ENCODE data around the gene TAF4.
A peak's percentile ranks its signal among the peaks of the same experiment; 100 is the strongest.

TAF4 gene

GRCh38 chr20:62104234-62104789, 38.6 kb upstream of the TAF4 start:
- no peak for TF ChIP-seq CTCF (IDR thresholded peaks at IDR 0.05; ENCODE audit: control extremely low read depth, extremely low read depth, low read depth, missing control alignments)
- no peak for DNase-seq (ENCODE audit: extremely low spot score)
- ChIA-PET CTCF (interaction anchor here (0.7 kb wide), 1 partner anchor 29 kb away, joined by 3 read pairs; no protein-coding TSS in a partner anchor), POLR2A (no interaction called here)

- CTCF ChIA-PET = interaction anchor here (0.7 to 1.2 kb wide), 3 partner anchors 10 to 28 kb away, joined by 3 to 4 read pairs (median 3); no protein-coding TSS in a partner anchor
- TF ChIP-seq CTCF (IDR thresholded peaks at IDR 0.05; ENCODE audit: control extremely low read depth, extremely low read depth, low read depth, missing control alignments) = no peak
- no peak for DNase-seq (ENCODE audit: extremely low spot score)
- POLR2A ChIA-PET = interaction anchor here (0.6 to 0.7 kb wide), 2 partner anchors 597 to 874 kb away, joined by 5 to 6 read pairs; no protein-coding TSS in a partner anchor
Observed at GRCh38 chr20:62103508-62104233, 38.0 kb upstream of the TAF4 start.

GRCh38 chr20:62101078-62101477, 35.4 kb upstream of the TAF4 start:
- no peak for TF ChIP-seq CTCF (IDR thresholded peaks at IDR 0.05; ENCODE audit: control extremely low read depth, extremely low read depth, low read depth, missing control alignments)
- CTCF ChIA-PET = interaction anchor here (1.8 kb wide), 1 partner anchor 11 kb away, joined by 4 read pairs; no protein-coding TSS in a partner anchor

GRCh38 chr20:62097881-62098407, 32.3 kb upstream of the TAF4 start:
- ChIA-PET CTCF (no interaction called here), POLR2A (no interaction called here)
- DNase-seq (ENCODE audit: extremely low spot score) = peak; percentile 11
- no peak for TF ChIP-seq CTCF (IDR thresholded peaks at IDR 0.05; ENCODE audit: control extremely low read depth, extremely low read depth, low read depth, missing control alignments)

More at GRCh38 chr20:62101078-62101477, 35.4 kb upstream of the TAF4 start:
- POLR2A ChIA-PET = no interaction called here
- no peak for DNase-seq (ENCODE audit: extremely low spot score)

GRCh38 chr20:62096421-62097380, 31.0 kb upstream of the TAF4 start:
- DNase-seq (ENCODE audit: extremely low spot score) = no peak
- POLR2A ChIA-PET = no interaction called here
- TF ChIP-seq CTCF (IDR thresholded peaks at IDR 0.05; ENCODE audit: control extremely low read depth, extremely low read depth, low read depth, missing control alignments) = no peak
- CTCF ChIA-PET = no interaction called here

- ChIA-PET POLR2A (interaction anchor here (1.3 kb wide), 1 partner anchor 23 kb away, joined by 3 read pairs; the partner anchor contains the start of gene TAF4), CTCF (interaction anchor here (0.7 to 1.4 kb wide), 4 partner anchors 12 to 84 kb away, joined by 3 to 4 read pairs (median 3); no protein-coding TSS in a partner anchor)
- DNase-seq (ENCODE audit: extremely low spot score) = no peak
- TF ChIP-seq CTCF (IDR thresholded peaks at IDR 0.05; ENCODE audit: control extremely low read depth, extremely low read depth, low read depth, missing control alignments) = no peak
Observed at GRCh38 chr20:62089393-62089792, 23.7 kb upstream of the TAF4 start.
